ENCODE results near the gene NRXN3. TPM values are rescaled to one million over a fixed set of nuclear protein-coding genes. Genes with fewer than 3 reads are reported as not detected.

The NRXN3 gene
- total RNA-seq, 1 donor from 2014 or later: 4.1 TPM

- intact Hi-C loops (cut with DNase I): no loop called here
- no peak for DNase-seq (ENCODE audit: low spot score)
Measured at GRCh38 chr14:79602742-79603141, 1432.6 kb downstream of the NRXN3 start.

- intact Hi-C loops (cut with DNase I): no loop called here
- no peak for DNase-seq (ENCODE audit: low spot score)
Measured at GRCh38 chr14:79605849-79606248, 1435.7 kb downstream of the NRXN3 start.

GRCh38 chr14:79608446-79608845 is 1438.3 kb downstream of the NRXN3 start:
- intact Hi-C loops (cut with DNase I): no loop called here
- DNase-seq (ENCODE audit: low spot score): no peak

DNA sequence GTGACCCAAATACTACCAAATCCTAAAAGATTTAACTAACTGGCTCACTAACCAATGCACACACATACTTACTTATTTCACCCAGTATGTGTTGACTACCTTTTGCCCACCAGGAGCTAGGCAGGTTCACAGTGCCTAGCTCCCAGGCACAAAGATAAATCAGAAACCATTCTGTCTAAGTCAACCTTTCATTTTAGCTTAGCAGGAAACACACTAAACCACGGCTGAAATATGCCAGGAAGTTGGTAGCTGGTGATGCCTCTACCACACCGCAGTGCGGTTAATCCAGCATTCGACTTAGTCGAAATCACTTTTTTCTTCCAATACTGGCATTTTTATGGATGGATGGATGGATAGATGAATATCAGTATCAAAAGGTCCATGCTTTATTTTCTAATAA is 1443.5 kb downstream of the NRXN3 start:
- intact Hi-C loops (cut with DNase I): no loop called here
- DNase-seq (ENCODE audit: low spot score): no peak

GRCh38 chr14:79614448-79614847 is 1444.3 kb downstream of the NRXN3 start:
- no peak for DNase-seq (ENCODE audit: low spot score)

GRCh38 chr14:79627058-79627457 is 1456.9 kb downstream of the NRXN3 start:
- DNase-seq (ENCODE audit: low spot score): no peak
- intact Hi-C loops (cut with DNase I): no loop called here

More at GRCh38 chr14:79614448-79614847, 1444.3 kb downstream of the NRXN3 start:
- intact Hi-C loops (cut with DNase I): no loop called here

GRCh38 chr14:79629411-79630287 is 1459.5 kb downstream of the NRXN3 start:
- no peak for DNase-seq (ENCODE audit: low spot score)
- intact Hi-C loops (cut with DNase I): no loop called here

DNA sequence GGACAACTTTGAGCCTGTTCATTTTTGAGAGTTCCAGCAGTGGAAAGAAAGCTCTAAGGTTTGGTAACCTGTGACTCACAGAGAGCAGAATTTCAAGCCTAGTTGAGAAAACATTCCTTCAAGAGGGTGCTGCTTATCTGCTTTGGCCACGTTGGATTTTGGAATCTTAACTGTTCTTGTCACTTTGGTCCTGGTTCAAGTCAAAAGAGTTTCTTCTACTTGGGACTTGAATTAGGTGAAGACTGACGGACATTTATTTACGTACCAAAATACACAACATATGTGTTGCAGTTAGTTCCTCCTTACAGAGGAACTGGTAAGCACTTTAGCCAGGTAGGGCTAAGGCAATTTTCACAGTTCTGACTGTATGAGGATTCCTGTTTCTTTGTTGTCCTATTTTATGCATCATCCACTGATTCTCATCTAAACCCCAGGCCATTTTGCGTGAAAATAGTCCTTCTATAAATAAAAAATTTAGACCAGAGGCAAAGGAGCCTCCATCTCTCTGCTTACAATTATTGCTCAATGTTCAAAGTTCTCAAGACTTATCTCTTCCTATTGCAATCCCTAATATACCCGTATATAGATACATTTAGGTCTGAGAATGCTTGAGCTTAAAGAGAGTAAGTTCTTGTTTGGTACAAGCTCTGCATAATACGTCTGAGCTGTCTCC is 1460.3 kb downstream of the NRXN3 start:
- intact Hi-C loops (cut with DNase I): no loop called here
- no peak for DNase-seq (ENCODE audit: low spot score)

DNA sequence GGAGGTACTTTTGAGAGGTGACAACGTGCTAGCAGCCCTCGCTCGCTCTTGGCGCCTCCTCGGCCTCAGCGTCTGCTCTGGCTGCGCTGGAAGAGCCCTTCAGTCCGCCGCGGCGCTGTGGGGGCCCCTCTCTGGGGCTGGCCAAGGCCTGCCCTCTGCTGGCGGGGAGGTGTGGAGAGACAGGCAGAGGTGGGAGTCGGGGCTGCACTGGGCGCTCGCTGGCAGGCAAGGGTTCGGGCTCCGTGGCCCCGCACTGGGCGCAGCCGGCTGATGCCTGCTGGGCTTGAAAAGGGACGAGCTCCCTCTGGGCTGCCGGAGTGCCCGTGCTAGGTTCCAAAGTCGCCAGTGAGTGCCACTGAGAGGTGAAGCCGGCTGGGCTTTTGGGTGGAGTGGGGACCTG is 1461.1 kb downstream of the NRXN3 start:
- intact Hi-C loops (cut with DNase I): no loop called here
- no peak for DNase-seq (ENCODE audit: low spot score)

DNA sequence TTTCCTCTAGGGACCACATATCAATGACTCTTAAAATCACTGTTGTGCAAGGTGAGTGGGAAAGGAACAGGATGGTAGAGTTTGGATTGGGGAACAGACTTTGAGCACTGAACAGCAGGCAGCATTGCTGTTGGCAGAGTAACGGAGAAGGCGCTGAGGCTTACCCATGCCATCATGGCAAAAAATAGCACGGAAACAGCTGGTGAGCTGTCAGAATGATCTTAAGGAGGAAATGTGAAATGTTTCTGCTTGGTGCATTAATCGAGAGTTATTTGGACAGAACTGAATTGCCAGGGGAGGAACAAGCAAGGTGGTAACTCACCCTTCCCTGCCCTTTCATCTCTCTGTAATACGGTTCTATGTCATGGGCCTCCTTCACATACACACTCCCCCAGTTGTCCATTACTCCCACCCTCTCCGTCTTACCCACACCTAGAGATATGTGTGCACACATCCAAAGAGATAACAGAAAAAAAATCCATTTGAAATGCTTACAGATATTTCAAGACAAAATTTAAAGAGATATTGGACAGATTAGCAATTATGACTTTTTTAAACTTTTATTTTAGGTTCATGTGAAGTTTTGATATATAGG is 1468.6 kb downstream of the NRXN3 start:
- intact Hi-C loops (cut with DNase I): no loop called here
- no peak for DNase-seq (ENCODE audit: low spot score)

GRCh38 chr14:79639613-79640012 is 1469.4 kb downstream of the NRXN3 start:
- intact Hi-C loops (cut with DNase I): no loop called here

DNA sequence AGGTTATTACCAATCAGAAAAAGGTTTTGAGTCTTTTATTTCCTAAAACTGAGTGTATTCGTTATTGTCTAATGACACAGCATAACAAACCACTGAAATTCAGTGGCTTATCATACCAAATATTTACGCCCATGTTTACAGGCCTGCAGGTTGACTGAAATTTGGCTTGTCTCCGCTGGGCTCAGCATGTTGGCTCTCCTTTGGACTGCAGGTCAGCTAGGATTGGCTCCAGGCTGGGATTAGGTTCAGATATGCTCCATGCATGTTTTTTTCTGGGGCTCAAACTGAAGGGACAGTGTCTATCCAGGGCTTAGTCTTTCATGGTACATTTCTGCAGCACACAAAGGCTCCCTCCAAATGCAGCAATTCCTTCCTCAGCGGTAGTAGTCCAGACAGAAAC is 1471.2 kb downstream of the NRXN3 start:
- DNase-seq (ENCODE audit: low spot score): no peak
- intact Hi-C loops (cut with DNase I): no loop called here

More at GRCh38 chr14:79639613-79640012, 1469.4 kb downstream of the NRXN3 start:
- no peak for DNase-seq (ENCODE audit: low spot score)

DNA sequence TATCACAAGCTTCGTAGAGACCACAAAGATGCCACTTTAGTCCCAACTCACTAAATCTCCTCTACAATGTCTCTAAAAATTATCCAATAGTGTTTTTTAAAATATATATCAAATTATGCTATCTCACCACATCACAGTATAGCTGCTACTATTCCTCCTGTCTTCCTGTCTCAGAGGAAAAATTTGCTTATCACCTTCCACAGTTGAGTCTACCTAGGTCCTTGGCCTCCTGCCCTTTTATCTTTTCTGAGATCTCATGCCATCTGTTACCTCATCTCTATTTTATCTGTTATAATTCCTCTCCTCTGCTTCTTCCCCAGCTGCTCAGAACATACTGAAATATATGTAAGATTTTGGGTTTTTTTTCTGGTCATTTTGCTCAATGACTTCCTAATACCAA is 1473.0 kb downstream of the NRXN3 start:
- intact Hi-C loops (cut with DNase I): no loop called here

DNA sequence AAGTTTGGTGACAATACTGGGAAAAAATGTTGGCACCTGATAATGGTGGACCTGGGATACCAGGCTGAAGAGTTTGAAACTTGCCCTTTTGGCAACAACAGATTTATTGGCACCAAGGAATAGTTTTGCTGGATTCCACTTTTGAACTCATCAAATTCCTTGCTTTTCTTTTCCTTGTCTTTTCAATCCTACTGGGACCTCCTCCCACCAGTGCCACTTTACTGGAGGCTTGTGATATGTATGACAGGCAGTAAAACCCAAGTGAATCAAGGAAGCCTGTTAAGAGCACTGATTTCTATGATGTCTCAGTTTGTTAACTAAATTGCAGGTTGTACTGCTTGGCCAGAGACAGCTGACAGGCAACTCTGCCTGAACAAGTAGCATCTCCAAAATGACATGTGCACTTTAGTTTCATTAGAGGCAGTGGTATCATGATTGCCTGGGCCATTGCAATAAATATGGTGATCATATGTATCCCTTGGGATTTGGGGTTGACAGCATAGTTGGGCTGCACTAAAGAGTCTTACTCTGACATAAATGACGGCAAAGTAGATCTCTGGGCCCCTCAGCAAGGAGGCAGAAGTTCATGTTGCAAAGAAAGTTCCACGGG is 1475.7 kb downstream of the NRXN3 start:
- no peak for DNase-seq (ENCODE audit: low spot score)
- intact Hi-C loops (cut with DNase I): no loop called here

More for the DNA sequence above, 1473.0 kb downstream of the NRXN3 start:
- DNase-seq (ENCODE audit: low spot score): no peak

GRCh38 chr14:79649856-79650255 is 1479.7 kb downstream of the NRXN3 start:
- intact Hi-C loops (cut with DNase I): no loop called here
- no peak for DNase-seq (ENCODE audit: low spot score)

GRCh38 chr14:79652513-79653307 is 1482.5 kb downstream of the NRXN3 start:
- no peak for DNase-seq (ENCODE audit: low spot score)
- intact Hi-C loops (cut with DNase I): no loop called here

DNA sequence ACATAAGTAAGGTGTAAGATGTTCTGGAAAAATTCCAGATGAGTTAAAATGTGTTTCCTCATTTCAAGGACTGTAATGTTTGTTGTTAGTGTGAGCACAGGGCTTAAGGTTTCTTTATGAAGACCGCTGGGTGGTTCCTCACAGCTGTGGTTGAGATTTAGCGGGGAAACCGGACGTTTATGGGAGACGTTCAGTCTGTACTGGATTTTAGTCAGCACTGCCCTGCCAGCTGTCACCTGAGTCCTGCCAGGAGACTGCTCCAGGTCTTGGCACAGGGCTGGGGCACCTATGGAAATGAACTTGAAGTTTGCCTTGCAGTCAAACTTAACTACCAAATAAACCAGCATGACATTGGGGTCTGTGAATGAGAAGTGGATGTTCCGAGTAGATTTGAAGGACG is 1485.9 kb downstream of the NRXN3 start:
- intact Hi-C loops (cut with DNase I): no loop called here
- DNase-seq (ENCODE audit: low spot score): no peak

DNA sequence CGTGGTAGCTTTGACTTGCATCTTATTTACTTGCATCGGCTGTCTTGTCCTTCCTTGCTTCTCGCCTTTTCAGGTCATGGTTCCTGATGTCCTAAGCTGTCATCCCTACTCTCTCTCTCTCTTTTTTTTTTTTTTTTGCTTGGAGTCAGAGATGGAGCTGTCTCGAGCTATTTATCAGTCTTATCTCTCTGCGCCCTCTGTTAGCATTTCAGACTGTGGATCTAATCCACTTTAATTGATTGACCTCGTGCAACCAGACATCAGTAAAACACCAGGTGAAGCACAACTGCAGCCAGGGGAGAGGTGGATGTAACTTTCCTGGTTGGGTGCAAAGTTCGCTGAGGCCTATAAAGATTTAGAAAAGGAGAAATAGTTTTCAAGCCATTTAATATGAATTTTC is 1486.3 kb downstream of the NRXN3 start:
- no peak for DNase-seq (ENCODE audit: low spot score)
- intact Hi-C loops (cut with DNase I): no loop called here

DNA sequence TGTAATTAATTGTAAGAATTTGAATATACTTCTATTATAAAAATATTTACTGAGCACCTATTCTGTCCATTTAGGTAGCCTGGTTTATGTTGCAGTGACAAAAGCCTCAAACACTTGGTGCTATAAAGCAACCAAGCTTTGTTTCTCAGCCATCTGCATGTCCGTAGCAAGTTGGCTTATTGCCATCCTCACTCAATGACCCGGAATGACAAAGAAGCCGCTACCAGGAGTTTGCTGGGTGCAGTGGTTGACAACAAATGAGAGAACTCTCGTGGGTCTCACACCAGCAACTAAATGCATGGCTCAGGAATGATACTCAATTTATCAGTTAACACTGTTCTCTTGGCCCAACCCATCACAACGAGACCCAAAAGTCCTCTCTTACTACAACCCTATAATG is 1488.0 kb downstream of the NRXN3 start:
- DNase-seq (ENCODE audit: low spot score): no peak
- intact Hi-C loops (cut with DNase I): no loop called here
